Colonic mucosa (tissue), 4 donors: ENCODE measurements around the gene MCTP2. TPM values are rescaled to one million over a fixed set of nuclear protein-coding genes. Genes with fewer than 3 reads are reported as not detected.

Experiments used
- DNase-seq: peaks from one replicate; pipeline ENCODE4 v3.0.0-alpha.2; 2020
- H3K27ac ChIP-seq: fragments of 200-600 bp; one replicate; pipeline ENCODE4 v1.8.0; 2021
- H3K27me3 ChIP-seq: fragments of 200-600 bp; one replicate; pipeline ENCODE4 v1.8.0; 2021
- H3K36me3 ChIP-seq: fragments of 200-600 bp; one replicate; pipeline ENCODE4 v1.8.0; 2021
- H3K4me1 ChIP-seq: fragments of 200-600 bp; one replicate; pipeline ENCODE4 v1.8.0; 2021; ENCODE audit warnings: mild to moderate bottlenecking
- H3K4me3 ChIP-seq: fragments of 200-600 bp; one replicate; pipeline ENCODE4 v1.8.0; 2021
- H3K9ac ChIP-seq, 2 donors: one replicate each; pipeline ENCODE4 v1.7.0; 2013; ENCODE audit warnings: control low read depth in 2 of 2, low read depth in 2 of 2, low read length in 2 of 2
- H3K9me3 ChIP-seq: fragments of 200-600 bp; one replicate; pipeline ENCODE4 v1.8.0; 2021
- intact Hi-C: fragments of 100-400 bp; cut with DNase I; formaldehyde crosslinking; loops from one replicate; pipeline ENCODE4 v1.14.1; 2022
- total RNA-seq, 2 donors: library from RNA; stranded (reverse); fragmentation: NEBNext Ultra II Directional in 1 of 2; extraction: Animal tissue kit (Norgen Biotek cat#: 25700) in 1 of 2; gene quantifications; one replicate each; pipeline ENCODE4 v1.2.1, GENCODE V29; 2021
- TF ChIP-seq, protein P1 (sequence below): fragments of 200-600 bp; IDR thresholded peaks from one replicate; pipeline ENCODE4 v1.8.0; 2022; ENCODE audit warnings: antibody characterized with exemption, mild to moderate bottlenecking
- donor health status: healthy.
- donor health status: DM: no; HTN: no; CAD: no.
- donor health status: DM: no; HTN: no; CAD: no.

Gene MCTP2
- total RNA-seq, 2 donors from 2014 or later, result 56.4 to 88.3 TPM

DNA sequence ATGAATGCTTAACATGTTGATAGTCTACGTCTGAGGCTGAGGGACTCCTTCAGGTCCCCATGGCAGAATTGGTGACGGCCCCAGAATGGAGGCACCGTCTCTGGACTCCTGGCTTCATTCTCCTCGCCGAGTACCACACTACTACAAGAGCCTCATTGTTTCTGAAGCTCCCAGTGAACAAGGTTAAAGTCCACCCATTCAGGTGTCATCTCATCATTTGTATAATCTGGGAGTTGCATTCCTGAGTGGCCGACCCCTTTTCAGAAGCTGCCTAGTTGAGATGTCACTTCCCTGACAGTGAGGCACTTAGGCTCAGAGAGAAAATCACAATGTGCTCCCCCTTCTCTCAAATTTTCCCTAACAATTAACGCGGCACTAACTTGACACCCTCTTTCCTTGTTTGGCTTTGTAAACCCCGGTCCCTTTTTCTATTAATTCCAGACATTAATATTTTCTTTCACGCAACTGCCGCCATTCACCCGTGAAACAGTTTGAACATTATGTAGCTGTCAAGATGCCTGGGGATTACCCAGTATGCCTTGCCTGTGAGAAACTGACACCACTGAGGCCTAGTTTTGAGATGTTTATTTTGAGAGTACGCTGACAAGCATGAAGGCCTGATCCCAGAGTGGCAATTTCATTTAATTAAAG is 105.6 kb downstream of the MCTP2 start:
- no peak overlapping the region for H3K27ac ChIP-seq

DNA sequence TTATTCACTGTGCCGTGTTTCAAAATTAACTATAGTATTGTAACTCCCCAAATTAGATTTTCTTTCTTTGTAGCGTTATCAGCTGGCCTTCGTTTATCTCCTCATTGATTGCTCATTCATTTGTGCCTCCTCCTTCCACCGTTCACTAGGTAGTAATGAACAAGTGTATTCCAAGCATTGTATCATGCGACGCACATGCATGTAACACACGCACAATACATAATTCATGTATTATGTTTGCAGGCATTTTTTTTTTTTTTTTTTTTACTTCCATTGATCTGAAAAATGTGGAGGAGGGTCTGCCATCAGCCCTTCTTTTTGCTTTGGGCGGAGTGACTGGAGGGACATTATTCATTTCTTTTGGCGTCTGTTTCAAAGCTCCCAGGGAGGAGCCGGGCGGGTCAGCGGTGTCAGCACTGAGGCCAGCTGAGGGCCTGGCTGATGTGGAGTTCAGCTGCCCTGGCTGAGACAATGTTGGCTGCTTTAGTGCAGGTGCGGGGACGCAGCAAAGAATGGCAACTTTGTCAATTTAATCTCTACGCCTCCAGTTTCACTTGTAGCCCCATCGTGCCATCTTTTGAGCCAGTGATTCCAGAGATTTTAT is 107.0 kb downstream of the MCTP2 start:
- Histone ChIP-seq H3K4me3 (no peak overlapping the region), H3K9me3 (no peaks in the 10 kb centered on the region), H3K36me3 (no peaks in the 10 kb centered on the region), H3K27ac (no peak overlapping the region), H3K4me1 (no peaks in the 10 kb centered on the region), H3K9ac (no peak overlapping the region), H3K27me3 (no peaks in the 10 kb centered on the region)
- TF ChIP-seq, protein P1, sequence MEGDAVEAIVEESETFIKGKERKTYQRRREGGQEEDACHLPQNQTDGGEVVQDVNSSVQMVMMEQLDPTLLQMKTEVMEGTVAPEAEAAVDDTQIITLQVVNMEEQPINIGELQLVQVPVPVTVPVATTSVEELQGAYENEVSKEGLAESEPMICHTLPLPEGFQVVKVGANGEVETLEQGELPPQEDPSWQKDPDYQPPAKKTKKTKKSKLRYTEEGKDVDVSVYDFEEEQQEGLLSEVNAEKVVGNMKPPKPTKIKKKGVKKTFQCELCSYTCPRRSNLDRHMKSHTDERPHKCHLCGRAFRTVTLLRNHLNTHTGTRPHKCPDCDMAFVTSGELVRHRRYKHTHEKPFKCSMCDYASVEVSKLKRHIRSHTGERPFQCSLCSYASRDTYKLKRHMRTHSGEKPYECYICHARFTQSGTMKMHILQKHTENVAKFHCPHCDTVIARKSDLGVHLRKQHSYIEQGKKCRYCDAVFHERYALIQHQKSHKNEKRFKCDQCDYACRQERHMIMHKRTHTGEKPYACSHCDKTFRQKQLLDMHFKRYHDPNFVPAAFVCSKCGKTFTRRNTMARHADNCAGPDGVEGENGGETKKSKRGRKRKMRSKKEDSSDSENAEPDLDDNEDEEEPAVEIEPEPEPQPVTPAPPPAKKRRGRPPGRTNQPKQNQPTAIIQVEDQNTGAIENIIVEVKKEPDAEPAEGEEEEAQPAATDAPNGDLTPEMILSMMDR, result no peak
- DNase-seq, result no peak
- intact Hi-C loops, result no loop called here

More for the DNA sequence above, 105.6 kb downstream of the MCTP2 start:
- no peaks in the 10 kb centered on the region for H3K36me3 ChIP-seq
- H3K4me1 ChIP-seq, result no peaks in the 10 kb centered on the region
- H3K4me3 ChIP-seq, result no peak overlapping the region
- TF ChIP-seq, protein P1, result no peak
- no peaks in the 10 kb centered on the region for H3K27me3 ChIP-seq
- no peak overlapping the region for H3K9ac ChIP-seq
- H3K9me3 ChIP-seq, result no peaks in the 10 kb centered on the region
- no peak for DNase-seq
- intact Hi-C loops, result no loop called here

DNA sequence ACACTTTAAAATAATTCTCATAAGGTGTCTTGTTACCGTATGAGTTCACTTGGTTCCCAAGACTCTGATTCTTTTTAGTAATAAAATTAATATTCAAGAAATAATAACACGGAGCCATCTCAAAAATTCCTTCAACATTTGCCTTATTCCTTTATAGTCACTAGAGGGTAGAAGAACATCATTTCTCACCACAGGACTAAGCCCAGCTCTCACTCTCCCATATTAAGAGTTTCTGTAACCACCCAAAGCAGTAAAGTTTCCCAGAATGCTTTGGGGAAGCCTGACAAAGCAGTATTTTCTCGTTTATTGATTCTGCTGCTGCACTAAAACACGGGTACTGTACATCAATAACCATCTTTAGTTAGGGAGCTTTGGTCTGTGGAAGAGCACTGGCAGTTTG is 114.9 kb downstream of the MCTP2 start:
- Histone ChIP-seq H3K4me1 (no peaks in the 10 kb centered on the region), H3K27me3 (no peaks in the 10 kb centered on the region), H3K9ac (no peak overlapping the region), H3K4me3 (no peak overlapping the region), H3K27ac (no peak overlapping the region), H3K36me3 (no peaks in the 10 kb centered on the region), H3K9me3 (no peaks in the 10 kb centered on the region)
- intact Hi-C loops, result no loop called here
- DNase-seq, result no peak
- TF ChIP-seq, protein P1, result no peak

DNA sequence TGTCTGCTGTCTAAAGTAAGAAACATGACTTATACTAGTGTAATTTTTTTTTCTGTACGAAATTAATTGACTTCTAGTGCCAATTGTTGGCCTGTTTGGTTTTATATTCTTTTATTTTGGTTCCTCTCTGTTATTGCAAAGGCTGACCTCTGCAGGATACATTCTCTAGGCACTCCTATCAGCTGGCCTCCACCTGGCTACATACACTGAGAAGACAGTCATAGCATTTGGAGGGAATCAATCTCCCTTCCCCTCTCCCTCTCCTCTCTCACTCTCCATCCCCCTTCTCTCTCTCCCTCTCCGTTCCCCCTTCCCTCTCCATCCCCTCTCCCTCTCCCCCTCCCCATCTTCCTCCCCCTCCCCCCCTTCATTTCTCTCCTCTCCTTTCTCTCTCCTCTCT is 116.7 kb downstream of the MCTP2 start:
- intact Hi-C loops, result no loop called here

DNA sequence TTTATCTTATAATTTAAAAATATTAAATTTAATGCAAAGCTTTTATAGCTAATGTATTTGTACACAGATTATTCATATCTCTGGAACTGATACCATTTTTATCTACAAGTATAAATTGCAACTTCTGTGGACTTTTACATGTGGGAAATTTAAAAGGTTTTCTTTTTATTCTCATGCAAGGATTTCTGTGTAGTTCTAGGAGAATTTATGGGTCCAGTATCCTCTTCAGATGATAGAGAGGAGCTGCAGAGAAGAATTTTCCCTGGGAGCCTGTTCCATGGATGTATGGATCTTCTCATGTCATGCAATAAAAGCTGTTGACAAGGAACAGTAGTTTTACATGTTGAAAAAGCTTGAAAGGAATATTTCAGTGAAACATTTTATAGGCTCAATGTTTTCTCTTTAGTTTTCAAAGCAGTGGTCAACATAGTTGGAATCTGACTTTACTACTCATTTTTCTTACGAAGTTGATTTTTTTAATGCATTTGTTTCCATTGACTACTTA is 119.7 kb downstream of the MCTP2 start:
- no peaks in the 10 kb centered on the region for H3K36me3 ChIP-seq
- H3K9me3 ChIP-seq, result no peaks in the 10 kb centered on the region
- TF ChIP-seq, protein P1, result no peak
- no peak overlapping the region for H3K9ac ChIP-seq
- H3K27me3 ChIP-seq, result no peaks in the 10 kb centered on the region
- DNase-seq, result no peak
- no peak overlapping the region for H3K27ac ChIP-seq
- intact Hi-C loops, result no loop called here
- H3K4me3 ChIP-seq, result no peak overlapping the region
- H3K4me1 ChIP-seq, result no peaks in the 10 kb centered on the region

More for the DNA sequence above, 116.7 kb downstream of the MCTP2 start:
- Histone ChIP-seq H3K4me3 (no peak overlapping the region), H3K4me1 (no peaks in the 10 kb centered on the region), H3K27ac (no peak overlapping the region), H3K9me3 (no peaks in the 10 kb centered on the region), H3K27me3 (no peaks in the 10 kb centered on the region), H3K9ac (no peak overlapping the region), H3K36me3 (no peaks in the 10 kb centered on the region)
- TF ChIP-seq, protein P1, result no peak
- no peak for DNase-seq
